Suprapubic skin (tissue), 4 donors: ENCODE measurements around the gene KIF1C.

Experiments used
- EP300 ChIP-seq: sonication (generic); formaldehyde crosslinking; IDR thresholded peaks from one replicate; pipeline ENCODE4 v1.6.1; 2017; ENCODE audit warnings: antibody characterized with exemption
- POLR2A ChIP-seq, 2 donors: fragments of 450-650 bp; IDR thresholded peaks; one replicate each; pipeline ENCODE4 v1.6.1; 2017; ENCODE audit warnings: antibody characterized with exemption in 2 of 2, mild to moderate bottlenecking in 2 of 2, moderate library complexity in 2 of 2
- POLR2AphosphoS5 ChIP-seq, 3 donors: sonication (generic); formaldehyde crosslinking; IDR thresholded peaks; one replicate each; pipeline ENCODE4 v1.6.1; 2017; ENCODE audit warnings: antibody characterized with exemption in 3 of 3
- TF ChIP-seq, protein P1 (sequence below), 2 donors: fragments of 200-600 bp in 1 of 2; fragments of 450-650 bp in 1 of 2; sonication (generic) in 1 of 2; IDR thresholded peaks; one replicate each; pipeline ENCODE4 v1.5.1; 2016 to 2019; ENCODE audit warnings: antibody characterized with exemption in 2 of 2, mild to moderate bottlenecking in 1 of 2, moderate library complexity in 1 of 2

DNA sequence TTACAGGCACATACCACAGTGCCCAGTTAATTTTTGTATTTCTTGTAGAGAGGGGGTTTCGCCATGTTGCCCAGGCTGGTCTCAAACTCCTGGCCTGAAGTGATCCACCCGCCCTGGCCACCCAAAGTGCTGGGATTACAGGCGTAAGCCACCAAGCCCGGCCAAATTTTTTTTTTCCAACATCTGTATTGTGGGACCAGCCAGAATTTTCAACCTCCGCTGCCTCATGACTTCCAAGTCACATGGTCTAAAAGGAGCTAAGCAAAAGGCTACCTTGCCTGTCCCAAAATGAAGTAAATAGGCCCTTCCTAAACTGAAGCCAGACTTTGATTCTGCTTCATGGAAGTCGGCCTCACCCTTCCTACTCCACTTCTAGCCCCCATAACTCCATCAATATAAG lies 25.9 kb upstream of the KIF1C start:
- TF ChIP-seq, protein P1, sequence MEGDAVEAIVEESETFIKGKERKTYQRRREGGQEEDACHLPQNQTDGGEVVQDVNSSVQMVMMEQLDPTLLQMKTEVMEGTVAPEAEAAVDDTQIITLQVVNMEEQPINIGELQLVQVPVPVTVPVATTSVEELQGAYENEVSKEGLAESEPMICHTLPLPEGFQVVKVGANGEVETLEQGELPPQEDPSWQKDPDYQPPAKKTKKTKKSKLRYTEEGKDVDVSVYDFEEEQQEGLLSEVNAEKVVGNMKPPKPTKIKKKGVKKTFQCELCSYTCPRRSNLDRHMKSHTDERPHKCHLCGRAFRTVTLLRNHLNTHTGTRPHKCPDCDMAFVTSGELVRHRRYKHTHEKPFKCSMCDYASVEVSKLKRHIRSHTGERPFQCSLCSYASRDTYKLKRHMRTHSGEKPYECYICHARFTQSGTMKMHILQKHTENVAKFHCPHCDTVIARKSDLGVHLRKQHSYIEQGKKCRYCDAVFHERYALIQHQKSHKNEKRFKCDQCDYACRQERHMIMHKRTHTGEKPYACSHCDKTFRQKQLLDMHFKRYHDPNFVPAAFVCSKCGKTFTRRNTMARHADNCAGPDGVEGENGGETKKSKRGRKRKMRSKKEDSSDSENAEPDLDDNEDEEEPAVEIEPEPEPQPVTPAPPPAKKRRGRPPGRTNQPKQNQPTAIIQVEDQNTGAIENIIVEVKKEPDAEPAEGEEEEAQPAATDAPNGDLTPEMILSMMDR (IDR thresholded peaks at IDR 0.05) = no peak
- TF ChIP-seq EP300 = no peak
- TF ChIP-seq POLR2A (IDR thresholded peaks at IDR 0.05) = no peak
- TF ChIP-seq POLR2AphosphoS5 (IDR thresholded peaks at IDR 0.05) = no peak
